GM18502 (cell line): ENCODE data around the gene KCNC3.

ENCODE experiments used
- ATAC-seq: cut with Tn5 transposase; IDR thresholded peaks from one replicate; pipeline ENCODE4 v1.9.1; 2021; ENCODE audit warnings: mild to moderate bottlenecking; ENCODE audit not compliant: unreplicated experiment, poor library complexity

KCNC3 gene

GRCh38 chr19:50328224-50328872 lies 829 bp downstream of the KCNC3 start:
- peak; percentile 0 for ATAC-seq

GRCh38 chr19:50327461-50328223 lies 1.5 kb downstream of the KCNC3 start:
- ATAC-seq, result no peak

- no peak for ATAC-seq
These were observed 2.2 kb downstream of the KCNC3 start for GRCh38 chr19:50327013-50327412.

GRCh38 chr19:50326101-50326664 lies 3.0 kb downstream of the KCNC3 start:
- no peak for ATAC-seq

- ATAC-seq, result no peak
These were observed 3.7 kb downstream of the KCNC3 start for GRCh38 chr19:50325310-50326100.

GRCh38 chr19:50324331-50324730 lies 4.8 kb downstream of the KCNC3 start:
- no peak for ATAC-seq

- no peak for ATAC-seq
These were observed 5.4 kb downstream of the KCNC3 start for GRCh38 chr19:50323782-50324133.

GRCh38 chr19:50322931-50323781 lies 6.0 kb downstream of the KCNC3 start:
- ATAC-seq, result no peak

- ATAC-seq, result no peak
These were observed 6.9 kb downstream of the KCNC3 start for GRCh38 chr19:50322234-50322633.

GRCh38 chr19:50321831-50322230 lies 7.3 kb downstream of the KCNC3 start:
- ATAC-seq, result no peak

GRCh38 chr19:50320596-50320995 lies 8.6 kb downstream of the KCNC3 start:
- ATAC-seq, result no peak

- no peak for ATAC-seq
These were observed 9.1 kb downstream of the KCNC3 start for GRCh38 chr19:50320051-50320450.

- ATAC-seq, result no peak
These were observed 10.0 kb downstream of the KCNC3 start for GRCh38 chr19:50319156-50319555.

- ATAC-seq, result no peak
These were observed 10.7 kb downstream of the KCNC3 start for GRCh38 chr19:50318438-50318837.

GRCh38 chr19:50317115-50317514 lies 12.1 kb downstream of the KCNC3 start:
- no peak for ATAC-seq

- no peak for ATAC-seq
These were observed 13.3 kb downstream of the KCNC3 start for GRCh38 chr19:50315773-50316448.

- ATAC-seq, result no peak
These were observed 14.2 kb downstream of the KCNC3 start for GRCh38 chr19:50314724-50315708.

- no peak for ATAC-seq
These were observed 15.2 kb downstream of the KCNC3 start for GRCh38 chr19:50313812-50314536.
